ENCODE results near the gene SCP2. TPM values are rescaled to one million over a fixed set of nuclear protein-coding genes. Genes with fewer than 3 reads are reported as not detected.

Gene SCP2
- total RNA-seq, 3 donors from 2014 or later = 97.3 to 144 (median 139) TPM

GRCh38 chr1:53080769-53081168 is 153.7 kb downstream of the SCP2 start:
- H3K9me3 ChIP-seq = no peaks in the 10 kb centered on the region
- no peak overlapping the region for H3K4me3 ChIP-seq
- intact Hi-C loops (cut with DNase I; ENCODE audit: low total_unique reads) = no loop called here
- no peaks in the 10 kb centered on the region for H3K4me1 ChIP-seq
- no peaks in the 10 kb centered on the region for H3K36me3 ChIP-seq
- no peak for DNase-seq (ENCODE audit: low spot score in 2 of 2)
- no peak overlapping the region for H3K27ac ChIP-seq
- TF ChIP-seq POLR2A (IDR thresholded peaks at IDR 0.05) = no peak
- TF ChIP-seq POLR2AphosphoS5 (IDR thresholded peaks at IDR 0.05) = no peak
- no peak for TF ChIP-seq CTCF (IDR thresholded peaks at IDR 0.05)
- no peaks in the 10 kb centered on the region for H3K27me3 ChIP-seq

- Histone ChIP-seq H3K27ac (no peak overlapping the region), H3K27me3 (no peaks in the 10 kb centered on the region), H3K4me1 (no peaks in the 10 kb centered on the region), H3K4me3 (no peak overlapping the region), H3K9me3 (no peaks in the 10 kb centered on the region), H3K36me3 (no peaks in the 10 kb centered on the region)
- TF ChIP-seq POLR2A (IDR thresholded peaks at IDR 0.05) (no peak), POLR2AphosphoS5 (IDR thresholded peaks at IDR 0.05) (no peak), CTCF (IDR thresholded peaks at IDR 0.05) (no peak)
- DNase-seq (ENCODE audit: low spot score in 2 of 2) = no peak
- intact Hi-C loops (cut with DNase I; ENCODE audit: low total_unique reads) = no loop called here
Measured at GRCh38 chr1:53081384-53082066, 154.4 kb downstream of the SCP2 start.

GRCh38 chr1:53082826-53083455 is 155.9 kb downstream of the SCP2 start:
- Histone ChIP-seq H3K36me3 (no peaks in the 10 kb centered on the region), H3K9me3 (no peaks in the 10 kb centered on the region), H3K4me1 (no peaks in the 10 kb centered on the region), H3K27ac (no peak overlapping the region), H3K27me3 (no peaks in the 10 kb centered on the region), H3K4me3 (no peak overlapping the region)
- no peak for DNase-seq (ENCODE audit: low spot score in 2 of 2)
- TF ChIP-seq POLR2AphosphoS5 (IDR thresholded peaks at IDR 0.05) (no peak), POLR2A (IDR thresholded peaks at IDR 0.05) (no peak), CTCF (IDR thresholded peaks at IDR 0.05) (no peak)
- intact Hi-C loops (cut with DNase I; ENCODE audit: low total_unique reads) = no loop called here

- intact Hi-C loops (cut with DNase I; ENCODE audit: low total_unique reads) = no loop called here
- no peaks in the 10 kb centered on the region for H3K27me3 ChIP-seq
- H3K27ac ChIP-seq = peak overlapping the region in 1 of 2 donors; percentile 12
- H3K36me3 ChIP-seq = no peaks in the 10 kb centered on the region
- TF ChIP-seq POLR2A (IDR thresholded peaks at IDR 0.05) = no peak
- TF ChIP-seq POLR2AphosphoS5 (IDR thresholded peaks at IDR 0.05) = no peak
- TF ChIP-seq CTCF (IDR thresholded peaks at IDR 0.05) = no peak
- no peaks in the 10 kb centered on the region for H3K4me1 ChIP-seq
- no peak for DNase-seq (ENCODE audit: low spot score in 2 of 2)
- no peak overlapping the region for H3K4me3 ChIP-seq
- no peaks in the 10 kb centered on the region for H3K9me3 ChIP-seq
Measured at GRCh38 chr1:53083636-53084588, 156.8 kb downstream of the SCP2 start.
